WTC11 (cell line): ENCODE data around the gene DACT1.

Experiments
- ELF4 ChIP-seq: sonication (generic); formaldehyde crosslinking; IDR thresholded peaks from 2 replicates; pipeline ENCODE4 v1.8.1; 2022; ENCODE audit warnings: low read depth, mild to moderate bottlenecking, moderate library complexity, missing genetic modification reagents
- ETV6 ChIP-seq: sonication (generic); formaldehyde crosslinking; IDR thresholded peaks from 2 replicates; pipeline ENCODE4 v1.8.1; 2022; ENCODE audit warnings: mild to moderate bottlenecking, missing genetic modification reagents
- MYBL2 ChIP-seq: sonication (generic); formaldehyde crosslinking; IDR thresholded peaks from 2 replicates; pipeline ENCODE4 v1.8.1; 2023; ENCODE audit warnings: mild to moderate bottlenecking, moderate library complexity, missing genetic modification reagents
- NFYB ChIP-seq: sonication (generic); formaldehyde crosslinking; conservative IDR thresholded peaks from 2 replicates; pipeline ENCODE4 v1.8.0; 2022; ENCODE audit warnings: low read depth, missing genetic modification reagents
- NR2C2 ChIP-seq: sonication (generic); formaldehyde crosslinking; IDR thresholded peaks from 2 replicates; pipeline ENCODE4 v1.8.0; 2022; ENCODE audit warnings: mild to moderate bottlenecking, missing genetic modification reagents
- SP1 ChIP-seq: sonication (generic); formaldehyde crosslinking; conservative IDR thresholded peaks from 2 replicates; pipeline ENCODE4 v1.8.1; 2022; ENCODE audit warnings: missing genetic modification reagents
- TEAD1 ChIP-seq: sonication (generic); formaldehyde crosslinking; IDR thresholded peaks from 2 replicates; pipeline ENCODE4 v1.8.0; 2022; ENCODE audit warnings: mild to moderate bottlenecking, missing genetic modification reagents
- USF2 ChIP-seq: sonication (generic); formaldehyde crosslinking; IDR thresholded peaks from 2 replicates; pipeline ENCODE4 v1.8.1; 2023; ENCODE audit warnings: mild to moderate bottlenecking, missing genetic modification reagents, moderate library complexity
- ZNF317 ChIP-seq: sonication (generic); formaldehyde crosslinking; IDR thresholded peaks from 2 replicates; pipeline ENCODE4 v1.8.1; 2023; ENCODE audit warnings: low read depth, mild to moderate bottlenecking, moderate library complexity, missing genetic modification reagents, borderline replicate concordance
- TF ChIP-seq, protein P1 (sequence below): fragments of 200-600 bp; IDR thresholded peaks from 2 replicates; pipeline ENCODE4 v1.8.0; 2022; ENCODE audit warnings: antibody characterized with exemption
- TF ChIP-seq, protein P2 (sequence below): sonication (generic); formaldehyde crosslinking; IDR thresholded peaks from 2 replicates; pipeline ENCODE4 v1.8.0; 2022; ENCODE audit warnings: mild to moderate bottlenecking, missing genetic modification reagents
- TF ChIP-seq, protein P3 (sequence below): sonication (generic); formaldehyde crosslinking; IDR thresholded peaks from 2 replicates; pipeline ENCODE4 v1.8.1; 2023; ENCODE audit warnings: mild to moderate bottlenecking, missing genetic modification reagents, borderline replicate concordance
- TF ChIP-seq, protein P4 (sequence below): sonication (generic); formaldehyde crosslinking; IDR thresholded peaks from 2 replicates; pipeline ENCODE4 v1.8.0; 2023; ENCODE audit warnings: mild to moderate bottlenecking, missing genetic modification reagents

GRCh38 chr14:58636129-58636528, 1.6 kb upstream of the DACT1 start:
- TF ChIP-seq, protein P1, sequence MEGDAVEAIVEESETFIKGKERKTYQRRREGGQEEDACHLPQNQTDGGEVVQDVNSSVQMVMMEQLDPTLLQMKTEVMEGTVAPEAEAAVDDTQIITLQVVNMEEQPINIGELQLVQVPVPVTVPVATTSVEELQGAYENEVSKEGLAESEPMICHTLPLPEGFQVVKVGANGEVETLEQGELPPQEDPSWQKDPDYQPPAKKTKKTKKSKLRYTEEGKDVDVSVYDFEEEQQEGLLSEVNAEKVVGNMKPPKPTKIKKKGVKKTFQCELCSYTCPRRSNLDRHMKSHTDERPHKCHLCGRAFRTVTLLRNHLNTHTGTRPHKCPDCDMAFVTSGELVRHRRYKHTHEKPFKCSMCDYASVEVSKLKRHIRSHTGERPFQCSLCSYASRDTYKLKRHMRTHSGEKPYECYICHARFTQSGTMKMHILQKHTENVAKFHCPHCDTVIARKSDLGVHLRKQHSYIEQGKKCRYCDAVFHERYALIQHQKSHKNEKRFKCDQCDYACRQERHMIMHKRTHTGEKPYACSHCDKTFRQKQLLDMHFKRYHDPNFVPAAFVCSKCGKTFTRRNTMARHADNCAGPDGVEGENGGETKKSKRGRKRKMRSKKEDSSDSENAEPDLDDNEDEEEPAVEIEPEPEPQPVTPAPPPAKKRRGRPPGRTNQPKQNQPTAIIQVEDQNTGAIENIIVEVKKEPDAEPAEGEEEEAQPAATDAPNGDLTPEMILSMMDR = no peak
- TF ChIP-seq ZNF317 (CRISPR knock-in tag) = no peak
- no peak for TF ChIP-seq USF2
- TF ChIP-seq TEAD1 (CRISPR knock-in tag) = no peak
- no peak for TF ChIP-seq ELF4
- TF ChIP-seq ETV6 (CRISPR knock-in tag) = no peak
- TF ChIP-seq, protein P2, sequence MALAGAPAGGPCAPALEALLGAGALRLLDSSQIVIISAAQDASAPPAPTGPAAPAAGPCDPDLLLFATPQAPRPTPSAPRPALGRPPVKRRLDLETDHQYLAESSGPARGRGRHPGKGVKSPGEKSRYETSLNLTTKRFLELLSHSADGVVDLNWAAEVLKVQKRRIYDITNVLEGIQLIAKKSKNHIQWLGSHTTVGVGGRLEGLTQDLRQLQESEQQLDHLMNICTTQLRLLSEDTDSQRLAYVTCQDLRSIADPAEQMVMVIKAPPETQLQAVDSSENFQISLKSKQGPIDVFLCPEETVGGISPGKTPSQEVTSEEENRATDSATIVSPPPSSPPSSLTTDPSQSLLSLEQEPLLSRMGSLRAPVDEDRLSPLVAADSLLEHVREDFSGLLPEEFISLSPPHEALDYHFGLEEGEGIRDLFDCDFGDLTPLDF (CRISPR knock-in tag) = no peak
- TF ChIP-seq, protein P3, sequence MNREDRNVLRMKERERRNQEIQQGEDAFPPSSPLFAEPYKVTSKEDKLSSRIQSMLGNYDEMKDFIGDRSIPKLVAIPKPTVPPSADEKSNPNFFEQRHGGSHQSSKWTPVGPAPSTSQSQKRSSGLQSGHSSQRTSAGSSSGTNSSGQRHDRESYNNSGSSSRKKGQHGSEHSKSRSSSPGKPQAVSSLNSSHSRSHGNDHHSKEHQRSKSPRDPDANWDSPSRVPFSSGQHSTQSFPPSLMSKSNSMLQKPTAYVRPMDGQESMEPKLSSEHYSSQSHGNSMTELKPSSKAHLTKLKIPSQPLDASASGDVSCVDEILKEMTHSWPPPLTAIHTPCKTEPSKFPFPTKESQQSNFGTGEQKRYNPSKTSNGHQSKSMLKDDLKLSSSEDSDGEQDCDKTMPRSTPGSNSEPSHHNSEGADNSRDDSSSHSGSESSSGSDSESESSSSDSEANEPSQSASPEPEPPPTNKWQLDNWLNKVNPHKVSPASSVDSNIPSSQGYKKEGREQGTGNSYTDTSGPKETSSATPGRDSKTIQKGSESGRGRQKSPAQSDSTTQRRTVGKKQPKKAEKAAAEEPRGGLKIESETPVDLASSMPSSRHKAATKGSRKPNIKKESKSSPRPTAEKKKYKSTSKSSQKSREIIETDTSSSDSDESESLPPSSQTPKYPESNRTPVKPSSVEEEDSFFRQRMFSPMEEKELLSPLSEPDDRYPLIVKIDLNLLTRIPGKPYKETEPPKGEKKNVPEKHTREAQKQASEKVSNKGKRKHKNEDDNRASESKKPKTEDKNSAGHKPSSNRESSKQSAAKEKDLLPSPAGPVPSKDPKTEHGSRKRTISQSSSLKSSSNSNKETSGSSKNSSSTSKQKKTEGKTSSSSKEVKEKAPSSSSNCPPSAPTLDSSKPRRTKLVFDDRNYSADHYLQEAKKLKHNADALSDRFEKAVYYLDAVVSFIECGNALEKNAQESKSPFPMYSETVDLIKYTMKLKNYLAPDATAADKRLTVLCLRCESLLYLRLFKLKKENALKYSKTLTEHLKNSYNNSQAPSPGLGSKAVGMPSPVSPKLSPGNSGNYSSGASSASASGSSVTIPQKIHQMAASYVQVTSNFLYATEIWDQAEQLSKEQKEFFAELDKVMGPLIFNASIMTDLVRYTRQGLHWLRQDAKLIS (CRISPR knock-in tag) = no peak
- no peak for TF ChIP-seq NR2C2 (CRISPR knock-in tag)
- no peak for TF ChIP-seq MYBL2 (CRISPR knock-in tag)
- no peak for TF ChIP-seq SP1 (CRISPR knock-in tag)
- TF ChIP-seq NFYB (CRISPR knock-in tag) = no peak
- TF ChIP-seq, protein P4, sequence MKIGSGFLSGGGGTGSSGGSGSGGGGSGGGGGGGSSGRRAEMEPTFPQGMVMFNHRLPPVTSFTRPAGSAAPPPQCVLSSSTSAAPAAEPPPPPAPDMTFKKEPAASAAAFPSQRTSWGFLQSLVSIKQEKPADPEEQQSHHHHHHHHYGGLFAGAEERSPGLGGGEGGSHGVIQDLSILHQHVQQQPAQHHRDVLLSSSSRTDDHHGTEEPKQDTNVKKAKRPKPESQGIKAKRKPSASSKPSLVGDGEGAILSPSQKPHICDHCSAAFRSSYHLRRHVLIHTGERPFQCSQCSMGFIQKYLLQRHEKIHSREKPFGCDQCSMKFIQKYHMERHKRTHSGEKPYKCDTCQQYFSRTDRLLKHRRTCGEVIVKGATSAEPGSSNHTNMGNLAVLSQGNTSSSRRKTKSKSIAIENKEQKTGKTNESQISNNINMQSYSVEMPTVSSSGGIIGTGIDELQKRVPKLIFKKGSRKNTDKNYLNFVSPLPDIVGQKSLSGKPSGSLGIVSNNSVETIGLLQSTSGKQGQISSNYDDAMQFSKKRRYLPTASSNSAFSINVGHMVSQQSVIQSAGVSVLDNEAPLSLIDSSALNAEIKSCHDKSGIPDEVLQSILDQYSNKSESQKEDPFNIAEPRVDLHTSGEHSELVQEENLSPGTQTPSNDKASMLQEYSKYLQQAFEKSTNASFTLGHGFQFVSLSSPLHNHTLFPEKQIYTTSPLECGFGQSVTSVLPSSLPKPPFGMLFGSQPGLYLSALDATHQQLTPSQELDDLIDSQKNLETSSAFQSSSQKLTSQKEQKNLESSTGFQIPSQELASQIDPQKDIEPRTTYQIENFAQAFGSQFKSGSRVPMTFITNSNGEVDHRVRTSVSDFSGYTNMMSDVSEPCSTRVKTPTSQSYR (CRISPR knock-in tag) = no peak
